ENCODE data around the gene SNX7.

Gene SNX7

GRCh38 chr1:98781906-98782305, 120.4 kb downstream of the SNX7 start (continued):
- TF ChIP-seq ZNF565 (CRISPR knock-in tag; conservative IDR thresholded peaks at IDR 0.05; ENCODE audit: low read depth) (no peak), ARNTL (CRISPR knock-in tag; IDR thresholded peaks at IDR 0.05; ENCODE audit: borderline replicate concordance, low read depth) (no peak), TCF4 (CRISPR knock-in tag; IDR thresholded peaks at IDR 0.05; ENCODE audit: borderline replicate concordance) (no peak)

GRCh38 chr1:98783821-98784220, 122.3 kb downstream of the SNX7 start:
- TF ChIP-seq SNAI2 (CRISPR knock-in tag; IDR thresholded peaks at IDR 0.05) (no peak), CREB5 (CRISPR knock-in tag; IDR thresholded peaks at IDR 0.05; ENCODE audit: low read depth) (no peak), ZFP30 (CRISPR knock-in tag; IDR thresholded peaks at IDR 0.05) (no peak), CSDC2 (CRISPR knock-in tag; IDR thresholded peaks at IDR 0.05) (no peak), PATZ1 (CRISPR knock-in tag; IDR thresholded peaks at IDR 0.05; ENCODE audit: borderline replicate concordance) (no peak), BACH2 (CRISPR knock-in tag; IDR thresholded peaks at IDR 0.05; ENCODE audit: borderline replicate concordance) (no peak), TSHZ2 (CRISPR knock-in tag; IDR thresholded peaks at IDR 0.05) (no peak), POU6F1 (CRISPR knock-in tag; IDR thresholded peaks at IDR 0.05; ENCODE audit: borderline replicate concordance, low read depth) (no peak), TCF4 (CRISPR knock-in tag; IDR thresholded peaks at IDR 0.05; ENCODE audit: borderline replicate concordance) (no peak), TOX (CRISPR knock-in tag; IDR thresholded peaks at IDR 0.05; ENCODE audit: borderline replicate concordance) (no peak), GLIS3 (CRISPR knock-in tag; IDR thresholded peaks at IDR 0.05) (no peak), PPARA (CRISPR knock-in tag; IDR thresholded peaks at IDR 0.05; ENCODE audit: borderline replicate concordance) (no peak), ZFP3 (CRISPR knock-in tag; IDR thresholded peaks at IDR 0.05) (no peak), ZNF565 (CRISPR knock-in tag; conservative IDR thresholded peaks at IDR 0.05; ENCODE audit: low read depth) (no peak), ESRRG (CRISPR knock-in tag; IDR thresholded peaks at IDR 0.05) (no peak), ISL1 (CRISPR knock-in tag; IDR thresholded peaks at IDR 0.05) (no peak), ARNTL (CRISPR knock-in tag; IDR thresholded peaks at IDR 0.05; ENCODE audit: borderline replicate concordance, low read depth) (no peak), ZNF70 (CRISPR knock-in tag; IDR thresholded peaks at IDR 0.05) (no peak)
- TF ChIP-seq, protein P1, sequence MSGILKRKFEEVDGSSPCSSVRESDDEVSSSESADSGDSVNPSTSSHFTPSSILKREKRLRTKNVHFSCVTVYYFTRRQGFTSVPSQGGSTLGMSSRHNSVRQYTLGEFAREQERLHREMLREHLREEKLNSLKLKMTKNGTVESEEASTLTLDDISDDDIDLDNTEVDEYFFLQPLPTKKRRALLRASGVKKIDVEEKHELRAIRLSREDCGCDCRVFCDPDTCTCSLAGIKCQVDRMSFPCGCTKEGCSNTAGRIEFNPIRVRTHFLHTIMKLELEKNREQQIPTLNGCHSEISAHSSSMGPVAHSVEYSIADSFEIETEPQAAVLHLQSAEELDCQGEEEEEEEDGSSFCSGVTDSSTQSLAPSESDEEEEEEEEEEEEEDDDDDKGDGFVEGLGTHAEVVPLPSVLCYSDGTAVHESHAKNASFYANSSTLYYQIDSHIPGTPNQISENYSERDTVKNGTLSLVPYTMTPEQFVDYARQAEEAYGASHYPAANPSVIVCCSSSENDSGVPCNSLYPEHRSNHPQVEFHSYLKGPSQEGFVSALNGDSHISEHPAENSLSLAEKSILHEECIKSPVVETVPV (CRISPR knock-in tag; IDR thresholded peaks at IDR 0.05) = no peak
- ATAC-seq = no peak

DNA sequence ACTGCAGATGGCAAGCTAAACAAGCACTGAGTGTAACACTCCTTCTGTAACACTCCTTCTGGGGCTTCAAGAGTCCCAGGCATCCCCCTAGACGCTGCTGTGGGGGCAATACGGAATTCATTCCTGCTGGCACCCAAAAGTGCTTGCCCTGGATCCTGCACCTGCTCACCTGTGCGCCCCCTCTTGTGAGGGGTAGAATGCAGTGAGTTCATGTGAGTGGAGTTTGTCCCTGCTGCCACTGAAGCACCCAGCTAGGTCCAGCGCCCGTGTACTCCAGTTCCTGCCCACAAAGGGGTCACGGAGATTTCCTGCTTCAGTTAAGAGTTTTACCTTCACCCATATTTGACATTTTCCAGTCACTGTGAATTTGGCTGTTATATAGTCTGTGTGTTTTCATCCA, 130.0 kb downstream of the SNX7 start:
- ATAC-seq = no peak
- TF ChIP-seq ZFP3 (CRISPR knock-in tag; IDR thresholded peaks at IDR 0.05) (no peak), ZFP30 (CRISPR knock-in tag; IDR thresholded peaks at IDR 0.05) (no peak), ZNF70 (CRISPR knock-in tag; IDR thresholded peaks at IDR 0.05) (no peak), ARNTL (CRISPR knock-in tag; IDR thresholded peaks at IDR 0.05; ENCODE audit: borderline replicate concordance, low read depth) (no peak), ESRRG (CRISPR knock-in tag; IDR thresholded peaks at IDR 0.05) (no peak), OSR1 (CRISPR knock-in tag; IDR thresholded peaks at IDR 0.05) (no peak), SNAI2 (CRISPR knock-in tag; IDR thresholded peaks at IDR 0.05) (no peak), BACH2 (CRISPR knock-in tag; IDR thresholded peaks at IDR 0.05; ENCODE audit: borderline replicate concordance) (no peak), PPARA (CRISPR knock-in tag; IDR thresholded peaks at IDR 0.05; ENCODE audit: borderline replicate concordance) (no peak), TSHZ2 (CRISPR knock-in tag; IDR thresholded peaks at IDR 0.05) (no peak), PATZ1 (CRISPR knock-in tag; IDR thresholded peaks at IDR 0.05; ENCODE audit: borderline replicate concordance) (no peak)
